PFSK-1 (cell line): ENCODE measurements around the gene AKAP5.

Experiments
- POLR2AphosphoS5 ChIP-seq: IDR thresholded peaks from 2 replicates; pipeline ENCODE4 v1.6.1; 2012; ENCODE audit warnings: low read depth, mild to moderate bottlenecking, control low read depth, low read length, moderate library complexity
- SIN3A ChIP-seq: IDR thresholded peaks from 2 replicates; pipeline ENCODE4 v1.6.1; 2012; ENCODE audit warnings: mild to moderate bottlenecking, low read length, moderate library complexity, borderline replicate concordance; ENCODE audit not compliant: insufficient read depth

DNA sequence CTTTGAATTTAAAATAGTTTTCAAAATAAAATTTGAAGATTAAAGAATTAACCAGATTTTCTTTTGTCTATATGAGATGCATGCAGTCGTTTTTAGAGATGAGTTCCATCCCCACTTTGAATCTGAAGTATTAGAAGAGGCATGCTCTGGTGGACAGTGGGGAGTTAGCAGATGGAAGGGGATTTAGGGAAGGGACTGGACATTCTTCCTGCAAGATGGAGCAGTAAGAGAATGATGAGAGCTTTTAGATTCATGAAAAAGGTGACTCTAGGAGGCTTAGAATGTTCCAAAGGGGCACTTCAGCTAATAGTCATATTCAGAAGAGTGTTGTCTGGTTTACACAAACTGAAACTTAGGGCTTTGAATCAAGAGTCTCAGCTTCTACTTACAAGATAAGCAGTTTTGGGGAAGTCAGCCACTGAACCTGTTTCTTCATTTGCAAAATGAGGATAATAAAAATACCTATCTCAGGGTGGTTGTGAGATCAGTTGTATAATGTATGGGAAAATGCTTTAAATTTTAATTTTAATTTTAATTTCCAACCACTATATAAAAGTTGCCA, 43.0 kb downstream of the AKAP5 start:
- no peak for TF ChIP-seq POLR2AphosphoS5
- TF ChIP-seq SIN3A, result no peak
